Measurements from ENCODE around the gene TRMT2B. TPM values are rescaled to one million over a fixed set of nuclear protein-coding genes. Genes with fewer than 3 reads are reported as not detected.

The TRMT2B gene
- total and polyA plus RNA-seq, 10 of the 15 experiments (the other 5 are each of a cell fraction or from before 2014, with no cell fraction given) = 2.5 to 14.2 (median 11.5) TPM

GRCh38 chrX:101051153-101051548, 760 bp downstream of the TRMT2B start:
- DNase-seq (ENCODE audit: low read depth, low spot score) (no peak), FAIRE-seq (no peak), ATAC-seq (peak; percentile 8)
- Histone ChIP-seq H3K4me3 (peak overlapping the region; percentile 54; the same call in 1 of the 2 replicates), H3K79me2 (ENCODE audit: control insufficient read depth, insufficient read depth, low read length) (peaks cover 5% of the 10 kb centered on the region), H2AFZ (ENCODE audit: control insufficient read depth, low read depth, low read length) (peak overlapping the region; percentile 89), H3K36me3 (ENCODE audit: control insufficient read depth in 2 of 2, insufficient read depth in 2 of 2, low read length in 1 of 2) (no peaks in the 10 kb centered on the region), H4K20me1 (ENCODE audit: control insufficient read depth, insufficient read depth) (no peaks in the 10 kb centered on the region), H3K4me1 (ENCODE audit: control insufficient read depth, insufficient read depth, low read length) (no peaks in the 10 kb centered on the region), H3K4me2 (ENCODE audit: control insufficient read depth, insufficient read depth) (peak overlapping the region; percentile 75), H3K9ac (ENCODE audit: control insufficient read depth, insufficient read depth, low read length) (peak overlapping the region; percentile 82), H3K27ac (ENCODE audit: control insufficient read depth, insufficient read depth) (peak overlapping the region; percentile 92), H3K9me3 (replicated peaks; ENCODE audit: control insufficient read depth, insufficient read depth, low read length) (no peaks in the 10 kb centered on the region; the same call in 2 of the 3 replicates), H3K27me3 (replicated peaks in 1 of 2; ENCODE audit: control insufficient read depth in 2 of 2, insufficient read depth in 2 of 2, low read length in 1 of 2) (no peaks in the 10 kb centered on the region)
- WGBS (ENCODE audit: insufficient coverage, insufficient replicate concordance, low lambda C conversion rate, missing lambda C conversion rate) = 48% methylated on average over 5 of the region's 5 CpGs
- intact Hi-C loops (cut with micrococcal nuclease; ENCODE audit: unreplicated experiment) (no loop called here), in situ Hi-C loops (cut with MboI) (no loop called here)
- peak; percentile 52; the same call in 1 of the 2 replicates for TF ChIP-seq SIN3A (IDR thresholded peaks at IDR 0.05; ENCODE audit: low read depth, low read length)
- TF ChIP-seq USF1 (IDR thresholded peaks at IDR 0.05; ENCODE audit: borderline replicate concordance, extremely low read length, insufficient read depth, low read depth, low read length) = no peak
- ChIA-PET RAD21 (ENCODE audit: unreplicated experiment) (interaction anchor here (0.7 kb wide), 1 partner anchor 84 kb away, joined by 3 read pairs; no protein-coding TSS in a partner anchor), POLR2A (no interaction called here), SMC1A (ENCODE audit: uncharacterized antibody, unreplicated experiment) (no interaction called here), CTCF (no interaction called here)
- no TSS peak for BruUV-seq (replicated peaks)

GRCh38 chrX:101040197-101040596, 11.7 kb downstream of the TRMT2B start:
- Histone ChIP-seq H3K9ac (ENCODE audit: control insufficient read depth, insufficient read depth, low read length) (no peak overlapping the region), H3K79me2 (ENCODE audit: control insufficient read depth, insufficient read depth, low read length) (no peaks in the 10 kb centered on the region), H3K27me3 (replicated peaks in 1 of 2; ENCODE audit: control insufficient read depth in 2 of 2, insufficient read depth in 2 of 2, low read length in 1 of 2) (no peaks in the 10 kb centered on the region), H3K4me1 (ENCODE audit: control insufficient read depth, insufficient read depth, low read length) (no peaks in the 10 kb centered on the region), H3K36me3 (ENCODE audit: control insufficient read depth in 2 of 2, insufficient read depth in 2 of 2, low read length in 1 of 2) (no peaks in the 10 kb centered on the region; a peak in 1 of 4 replicates), H3K9me3 (replicated peaks; ENCODE audit: control insufficient read depth, insufficient read depth, low read length) (no peaks in the 10 kb centered on the region), H4K20me1 (ENCODE audit: control insufficient read depth, insufficient read depth) (no peaks in the 10 kb centered on the region), H3K27ac (ENCODE audit: control insufficient read depth, insufficient read depth) (no peak overlapping the region), H2AFZ (ENCODE audit: control insufficient read depth, low read depth, low read length) (no peak overlapping the region), H3K4me2 (ENCODE audit: control insufficient read depth, insufficient read depth) (no peak overlapping the region), H3K4me3 (no peak overlapping the region)
- FAIRE-seq (no peak), ATAC-seq (no peak), DNase-seq (ENCODE audit: low read depth, low spot score) (no peak)
- ChIA-PET CTCF (interaction anchor here (0.8 kb wide), 1 partner anchor 14 kb away, joined by 3 read pairs; no protein-coding TSS in a partner anchor), SMC1A (ENCODE audit: uncharacterized antibody, unreplicated experiment) (no interaction called here), POLR2A (no interaction called here), RAD21 (ENCODE audit: unreplicated experiment) (no interaction called here)
- intact Hi-C loops (cut with micrococcal nuclease; ENCODE audit: unreplicated experiment) (no loop called here), in situ Hi-C loops (cut with MboI) (no loop called here)
- TF ChIP-seq SIX5 (IDR thresholded peaks at IDR 0.05; ENCODE audit: low read depth, low read length, severe bottlenecking) (no peak), PRDM15 (CRISPR knock-in tag; IDR thresholded peaks at IDR 0.05) (no peak), JUNB (IDR thresholded peaks at IDR 0.05) (peak; percentile 24; the same call in 1 of the 2 replicates)
- 7% methylated on average over 4 of the region's 4 CpGs for WGBS (ENCODE audit: insufficient coverage, insufficient replicate concordance, low lambda C conversion rate, missing lambda C conversion rate)
- no TSS peak for BruUV-seq (replicated peaks)

Measured in GM12878 (cell line).